GM20000 (cell line): ENCODE measurements around the gene NDUFAF4.

Experiments
- DNase-seq: peaks from one replicate; pipeline ENCODE4 v3.0.0; 2012; ENCODE audit warnings: low spot score
- TF ChIP-seq, protein P1 (sequence below): IDR thresholded peaks from 2 replicates; pipeline ENCODE4 v1.5.1; 2012; ENCODE audit warnings: mild to moderate bottlenecking, control low read depth; ENCODE audit errors: extremely low read depth, missing control alignments

NDUFAF4 gene

DNA sequence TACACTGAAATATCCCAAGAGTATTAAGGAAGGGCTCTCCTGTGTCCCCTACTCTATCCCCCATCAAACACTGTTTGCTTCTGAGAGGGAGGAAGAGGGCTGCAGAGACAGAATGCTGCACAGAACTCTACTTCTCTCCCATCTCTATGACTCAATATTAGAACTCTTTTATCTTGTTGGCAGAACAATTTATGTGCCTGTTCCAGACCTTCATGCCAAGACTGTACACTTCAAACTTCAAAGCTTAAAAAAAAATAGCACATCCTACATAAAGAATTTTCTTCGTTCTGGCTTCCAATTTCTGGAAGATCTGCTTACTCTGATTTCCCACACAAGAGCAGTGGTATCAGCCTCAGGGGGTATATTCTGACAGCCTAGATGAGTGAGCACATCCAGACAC, 40.8 kb downstream of the NDUFAF4 start:
- TF ChIP-seq, protein P1, sequence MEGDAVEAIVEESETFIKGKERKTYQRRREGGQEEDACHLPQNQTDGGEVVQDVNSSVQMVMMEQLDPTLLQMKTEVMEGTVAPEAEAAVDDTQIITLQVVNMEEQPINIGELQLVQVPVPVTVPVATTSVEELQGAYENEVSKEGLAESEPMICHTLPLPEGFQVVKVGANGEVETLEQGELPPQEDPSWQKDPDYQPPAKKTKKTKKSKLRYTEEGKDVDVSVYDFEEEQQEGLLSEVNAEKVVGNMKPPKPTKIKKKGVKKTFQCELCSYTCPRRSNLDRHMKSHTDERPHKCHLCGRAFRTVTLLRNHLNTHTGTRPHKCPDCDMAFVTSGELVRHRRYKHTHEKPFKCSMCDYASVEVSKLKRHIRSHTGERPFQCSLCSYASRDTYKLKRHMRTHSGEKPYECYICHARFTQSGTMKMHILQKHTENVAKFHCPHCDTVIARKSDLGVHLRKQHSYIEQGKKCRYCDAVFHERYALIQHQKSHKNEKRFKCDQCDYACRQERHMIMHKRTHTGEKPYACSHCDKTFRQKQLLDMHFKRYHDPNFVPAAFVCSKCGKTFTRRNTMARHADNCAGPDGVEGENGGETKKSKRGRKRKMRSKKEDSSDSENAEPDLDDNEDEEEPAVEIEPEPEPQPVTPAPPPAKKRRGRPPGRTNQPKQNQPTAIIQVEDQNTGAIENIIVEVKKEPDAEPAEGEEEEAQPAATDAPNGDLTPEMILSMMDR: no peak
- DNase-seq: no peak

DNA sequence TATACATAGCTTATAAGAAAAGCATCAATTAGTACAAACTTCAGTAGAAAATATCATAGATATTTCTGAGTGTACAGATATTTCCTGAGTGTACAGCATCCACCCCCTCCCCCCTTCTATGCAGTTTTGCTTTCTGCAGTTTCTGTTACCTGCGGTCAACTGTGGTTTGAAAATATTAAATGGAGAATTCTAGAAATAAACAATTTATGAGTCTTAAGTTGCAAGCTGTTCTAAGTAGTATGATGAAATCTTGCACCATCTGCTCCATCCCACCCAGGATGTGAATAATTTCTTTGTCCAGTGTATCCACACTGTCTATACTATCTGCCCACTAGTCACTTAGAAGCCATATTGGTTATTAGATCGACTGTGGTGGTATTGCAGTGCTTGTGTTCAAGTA, 44.6 kb downstream of the NDUFAF4 start:
- no peak for DNase-seq
- TF ChIP-seq, protein P1: no peak

DNA sequence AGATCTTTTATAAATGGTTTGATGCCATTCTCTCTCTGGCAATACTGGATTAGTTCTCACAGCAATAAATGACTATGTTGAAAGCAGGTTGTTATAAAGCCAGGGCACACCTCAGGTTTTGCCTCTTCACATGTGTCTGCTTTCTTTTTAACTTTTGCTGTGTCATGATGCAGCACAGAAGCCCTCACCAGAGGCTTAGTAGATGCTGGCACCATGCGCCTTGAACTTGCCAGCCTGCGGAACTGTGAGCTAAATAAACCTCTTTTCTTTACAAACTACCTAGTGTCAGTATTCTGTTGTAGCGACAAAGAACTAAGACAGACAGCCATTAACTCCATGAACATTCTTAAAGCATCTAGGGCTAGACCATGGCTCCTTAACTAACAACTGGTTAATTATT, 45.1 kb downstream of the NDUFAF4 start:
- TF ChIP-seq, protein P1: no peak
- no peak for DNase-seq

DNA sequence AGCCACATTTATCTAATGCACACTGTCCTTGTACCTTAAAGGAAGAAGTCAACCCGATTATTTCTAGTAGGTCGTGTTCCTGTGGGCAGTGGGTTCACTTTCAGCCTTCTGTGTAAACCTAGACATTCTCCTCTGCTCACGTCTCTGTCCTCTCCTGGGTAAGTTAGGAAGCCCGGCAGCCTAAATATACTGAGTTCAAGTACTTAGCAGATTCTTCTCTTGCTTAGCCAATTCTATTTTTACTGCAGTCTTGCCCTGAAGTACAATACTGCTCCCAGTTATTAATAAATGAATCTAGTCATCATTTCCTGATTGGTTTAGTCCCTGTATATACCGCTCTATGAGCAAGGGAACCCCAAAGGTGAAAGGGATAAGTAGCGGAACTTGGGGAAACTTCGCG, 45.8 kb downstream of the NDUFAF4 start:
- DNase-seq: no peak
- TF ChIP-seq, protein P1: no peak

DNA sequence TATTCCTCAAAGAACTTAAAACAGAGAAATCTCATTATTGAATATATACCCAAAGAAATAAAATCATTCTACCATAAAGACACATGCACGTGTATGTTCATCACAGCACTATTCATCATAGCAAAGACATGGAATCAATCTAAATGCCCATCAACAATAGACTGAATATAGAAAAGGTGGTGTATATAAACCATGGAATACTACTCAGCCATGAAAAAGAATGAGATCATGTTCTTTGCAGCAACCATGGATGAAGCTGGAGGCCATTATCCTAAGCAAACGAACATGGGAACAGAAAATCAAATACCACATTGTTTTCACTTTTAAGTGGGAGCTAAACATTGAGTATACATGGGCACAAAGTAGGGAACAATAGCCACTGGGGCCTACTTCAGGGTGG, 48.1 kb downstream of the NDUFAF4 start:
- TF ChIP-seq, protein P1: no peak
- DNase-seq: no peak

DNA sequence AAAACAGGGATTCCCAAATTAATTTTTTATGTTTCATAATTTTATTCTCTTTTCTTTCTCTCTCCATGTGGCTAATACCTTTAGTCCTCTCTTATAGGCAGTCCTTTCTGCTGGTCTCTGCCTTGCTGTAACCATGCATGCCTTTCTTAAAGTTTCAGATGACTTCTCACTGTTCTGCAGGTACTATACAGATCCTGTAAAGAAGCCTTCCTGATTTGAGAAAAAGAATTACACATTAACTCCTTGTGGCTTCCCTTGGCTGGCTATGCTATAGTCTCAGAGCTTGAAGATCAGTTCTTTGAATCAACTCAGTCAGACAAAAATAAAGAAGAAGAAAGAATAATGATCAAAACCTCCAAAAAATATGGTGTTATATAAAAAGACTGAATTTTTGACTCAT, 53.2 kb downstream of the NDUFAF4 start:
- TF ChIP-seq, protein P1: no peak
- no peak for DNase-seq

DNA sequence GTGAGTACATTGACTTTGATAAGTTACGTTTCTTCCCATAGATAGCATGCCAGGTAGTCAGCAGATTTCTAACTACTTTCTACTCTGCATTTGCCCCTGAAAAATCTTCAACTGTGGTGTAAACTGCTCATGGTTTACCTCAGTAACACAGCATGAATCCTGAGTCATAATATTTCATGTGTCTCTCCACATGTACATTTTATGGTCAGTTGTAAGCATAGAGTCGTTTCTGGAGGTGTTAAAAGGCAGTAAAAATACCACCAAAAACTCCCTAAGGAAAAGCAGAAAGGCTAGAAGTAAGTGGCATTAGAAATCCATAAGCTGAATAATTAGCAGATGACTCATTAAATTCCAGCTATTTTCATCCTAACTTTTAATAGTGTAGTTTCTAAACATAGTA, 56.3 kb downstream of the NDUFAF4 start:
- DNase-seq: no peak
- TF ChIP-seq, protein P1: no peak
